OCI-LY7 (cell line): Measurements from ENCODE around the gene COL18A1.

Source experiments
- EZH2phosphoT487 ChIP-seq: fragments of 200-600 bp; sonication (generic); IDR thresholded peaks from 2 replicates; pipeline ENCODE4 v1.6.1; 2018; ENCODE audit warnings: low read depth, borderline replicate concordance, mild to moderate bottlenecking, mixed run types, antibody characterized with exemption, low read length, moderate library complexity, mixed read lengths
- TF ChIP-seq, protein P1 (sequence below): fragments of 200-600 bp; sonication (generic); conservative IDR thresholded peaks from 2 replicates; pipeline ENCODE4 v1.5.1; 2014; ENCODE audit warnings: mild to moderate bottlenecking, antibody characterized with exemption, low read length, moderate library complexity, mixed read lengths

- TF ChIP-seq, protein P1, sequence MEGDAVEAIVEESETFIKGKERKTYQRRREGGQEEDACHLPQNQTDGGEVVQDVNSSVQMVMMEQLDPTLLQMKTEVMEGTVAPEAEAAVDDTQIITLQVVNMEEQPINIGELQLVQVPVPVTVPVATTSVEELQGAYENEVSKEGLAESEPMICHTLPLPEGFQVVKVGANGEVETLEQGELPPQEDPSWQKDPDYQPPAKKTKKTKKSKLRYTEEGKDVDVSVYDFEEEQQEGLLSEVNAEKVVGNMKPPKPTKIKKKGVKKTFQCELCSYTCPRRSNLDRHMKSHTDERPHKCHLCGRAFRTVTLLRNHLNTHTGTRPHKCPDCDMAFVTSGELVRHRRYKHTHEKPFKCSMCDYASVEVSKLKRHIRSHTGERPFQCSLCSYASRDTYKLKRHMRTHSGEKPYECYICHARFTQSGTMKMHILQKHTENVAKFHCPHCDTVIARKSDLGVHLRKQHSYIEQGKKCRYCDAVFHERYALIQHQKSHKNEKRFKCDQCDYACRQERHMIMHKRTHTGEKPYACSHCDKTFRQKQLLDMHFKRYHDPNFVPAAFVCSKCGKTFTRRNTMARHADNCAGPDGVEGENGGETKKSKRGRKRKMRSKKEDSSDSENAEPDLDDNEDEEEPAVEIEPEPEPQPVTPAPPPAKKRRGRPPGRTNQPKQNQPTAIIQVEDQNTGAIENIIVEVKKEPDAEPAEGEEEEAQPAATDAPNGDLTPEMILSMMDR = no peak
- TF ChIP-seq EZH2phosphoT487 = no peak
Observed at GRCh38 chr21:45556645-45557615, 152.0 kb downstream of the COL18A1 start.
